ENCODE results near the gene MAPK1IP1L. TPM values are rescaled to one million over a fixed set of nuclear protein-coding genes. Genes with fewer than 3 reads are reported as not detected.

The MAPK1IP1L gene
- total and polyA plus RNA-seq, 2 of the 8 experiments (the other 6 are each of a cell fraction or from before 2014, with no cell fraction given) = 111 to 228 TPM

GRCh38 chr14:55088356-55088755 is 36.9 kb downstream of the MAPK1IP1L start:
- Histone ChIP-seq H3K23ac (ENCODE audit: insufficient read length) (no peak overlapping the region), H3K36me3 (ENCODE audit: control insufficient read depth in 2 of 4, insufficient read depth in 4 of 4, low read length in 3 of 4) (no peaks in the 10 kb centered on the region), H3K27ac (ENCODE audit: low read depth, low read length) (no peak overlapping the region), H4K20me1 (replicated peaks in 1 of 2; ENCODE audit: control insufficient read depth in 1 of 2, insufficient read depth in 2 of 2, low read length in 2 of 2) (no peaks in the 10 kb centered on the region), H2BK20ac (ENCODE audit: low read length) (no peak overlapping the region), H3K4me2 (ENCODE audit: insufficient read depth in 1 of 2, low read depth in 2 of 2, low read length in 2 of 2) (no peak overlapping the region), H2BK5ac (ENCODE audit: low read depth, low read length) (no peak overlapping the region), H3K56ac (replicated peaks; ENCODE audit: insufficient read length, low read depth, low read length) (no peak overlapping the region), H2AFZ (ENCODE audit: low read length) (no peak overlapping the region), H4K5ac (ENCODE audit: insufficient read length, low read depth, low read length) (no peak overlapping the region), H4K91ac (replicated peaks; ENCODE audit: insufficient read length, low read length) (no peak overlapping the region), H3K4me1 (replicated peaks in 1 of 4; ENCODE audit: control insufficient read depth in 3 of 4, insufficient read depth in 4 of 4, low read length in 3 of 4) (no peaks in the 10 kb centered on the region), H4K8ac (ENCODE audit: extremely low read depth, insufficient read depth, low read length) (no peak overlapping the region), H2BK15ac (ENCODE audit: low read length) (no peak overlapping the region), H3K4me3 (ENCODE audit: extremely low read depth in 1 of 4, insufficient read depth in 2 of 4, low read depth in 3 of 4, low read length in 4 of 4) (no peak overlapping the region), H3K9ac (replicated peaks in 1 of 4; ENCODE audit: extremely low read depth in 1 of 4, low read depth in 3 of 4, low read length in 3 of 4) (no peak overlapping the region), H3K9me3 (ENCODE audit: insufficient read depth in 2 of 2, low read depth in 1 of 2, low read length in 1 of 2) (no peaks in the 10 kb centered on the region), H3K23me2 (ENCODE audit: low read depth, low read length) (peaks cover 3% of the 10 kb centered on the region; the same call in 1 of the 2 replicates), H3K79me2 (ENCODE audit: control insufficient read depth in 1 of 2, insufficient read depth in 2 of 2, low read length in 2 of 2) (no peaks in the 10 kb centered on the region), H2BK120ac (replicated peaks; ENCODE audit: low read depth, low read length) (no peak overlapping the region), H3K79me1 (ENCODE audit: low read depth, low read length) (no peaks in the 10 kb centered on the region), H3K14ac (ENCODE audit: insufficient read length) (no peak overlapping the region), H2BK12ac (ENCODE audit: low read depth, low read length) (no peak overlapping the region), H2AK5ac (ENCODE audit: low read depth, low read length) (no peak overlapping the region), H3K18ac (ENCODE audit: extremely low read depth, low read length) (no peak overlapping the region), H3K4ac (replicated peaks; ENCODE audit: insufficient read length, low read depth, low read length) (no peak overlapping the region), H3K27me3 (replicated peaks in 1 of 4; ENCODE audit: control insufficient read depth in 3 of 4, extremely low read depth in 1 of 4, insufficient read depth in 3 of 4, low read length in 3 of 4) (no peaks in the 10 kb centered on the region)
- ChIA-PET CTCF (ENCODE audit: partially characterized antibody) (interaction anchor here (1.1 to 3.0 kb wide), 5 partner anchors 9 to 72 kb away, joined by 3 to 25 read pairs (median 8); no protein-coding TSS in a partner anchor), POLR2A (ENCODE audit: partially characterized antibody) (interaction anchor here (0.6 to 1.3 kb wide), 2 partner anchors 37 to 47 kb away, joined by 3 read pairs; partner anchors contain the start of gene MAPK1IP1L)
- no peak for DNase-seq (ENCODE audit: low read depth in 1 of 2, low spot score in 2 of 2)
- FAIRE-seq = no peak
- no peak for TF ChIP-seq EZH2 (IDR thresholded peaks at IDR 0.05; ENCODE audit: low read depth, low read length, severe bottlenecking)

Data from H1 (cell line).